ENCODE data around the gene NTN1.

NTN1 gene

GRCh38 chr17:9006175-9006767 lies 15.0 kb upstream of the NTN1 start:
- no peak for DNase-seq

DNA sequence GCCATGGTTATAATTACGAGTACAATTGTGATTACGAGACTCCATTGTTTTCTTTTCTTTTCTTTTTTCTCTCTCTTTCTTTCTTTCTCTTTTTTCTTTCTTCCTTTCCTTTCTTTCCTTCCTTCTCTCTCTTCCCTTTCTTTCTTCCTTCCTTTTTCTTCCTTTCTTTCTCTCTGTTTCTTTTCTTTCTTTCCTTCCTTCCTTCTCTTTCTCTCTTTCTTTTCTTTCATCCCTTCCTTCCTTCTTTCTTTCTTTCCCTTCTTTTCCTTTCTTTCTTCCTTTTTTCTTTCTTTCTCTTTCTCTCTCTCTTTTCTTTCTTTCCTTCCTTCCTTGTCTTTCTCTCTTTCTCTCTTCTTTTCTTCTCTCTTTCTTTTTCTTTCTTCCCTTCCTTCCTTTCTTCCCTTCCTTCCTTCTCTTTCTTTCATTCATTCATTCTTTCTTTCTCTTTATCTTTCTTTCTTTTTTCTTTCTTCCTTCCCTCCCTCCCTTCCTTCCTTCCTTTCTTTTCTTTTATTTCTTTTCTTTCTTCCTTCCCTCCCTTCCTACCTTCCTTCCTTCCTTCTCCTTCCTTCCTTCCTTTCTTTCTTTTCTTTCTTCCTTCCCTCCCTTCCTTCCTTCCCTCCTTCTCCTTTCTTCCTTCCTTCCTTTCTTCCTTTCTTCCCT lies 14.1 kb upstream of the NTN1 start:
- no peak for DNase-seq

DNA sequence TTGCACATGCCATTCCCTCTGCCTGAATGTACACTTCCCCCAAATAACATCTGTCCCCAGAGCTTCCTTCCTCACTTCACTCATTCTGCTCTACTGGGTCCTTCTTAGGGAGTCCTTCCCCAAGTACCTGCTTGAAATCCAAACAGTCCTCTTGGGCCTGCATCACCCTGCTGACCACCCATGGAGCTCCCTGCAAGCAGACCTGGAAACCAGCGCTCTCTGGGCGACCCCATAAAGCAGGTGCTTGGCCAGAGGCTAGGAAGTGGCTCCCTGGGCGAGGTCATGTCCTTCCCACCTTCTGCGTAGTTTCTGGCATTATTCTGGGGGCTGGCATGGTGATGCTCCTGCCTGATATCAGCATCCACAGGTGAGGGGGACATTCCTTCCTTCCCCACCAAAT lies 12.2 kb upstream of the NTN1 start:
- no peak for DNase-seq

- no peak for DNase-seq
Measured at GRCh38 chr17:9009737-9010136, 11.6 kb upstream of the NTN1 start.

DNA sequence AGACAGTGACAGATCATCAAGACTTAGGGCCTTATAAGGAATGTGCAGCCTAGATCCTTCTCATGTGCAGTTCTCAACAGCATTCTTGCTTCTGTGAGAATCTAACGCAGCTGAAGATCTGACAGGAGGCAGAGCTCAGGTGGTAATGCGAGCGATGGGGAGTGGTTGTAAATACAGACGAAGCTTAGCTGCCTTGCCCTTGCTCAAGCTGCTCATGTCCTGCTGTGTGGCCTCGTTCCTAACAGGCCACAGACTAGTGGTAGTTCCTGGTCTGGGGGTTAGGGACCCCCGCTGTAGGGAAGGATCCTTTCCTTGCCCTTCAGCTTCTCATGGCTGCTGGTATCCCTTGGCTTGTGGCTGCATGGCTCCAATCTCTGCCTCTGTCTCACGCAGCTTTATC lies 10.3 kb upstream of the NTN1 start:
- no peak for DNase-seq

- no peak for DNase-seq
Measured at GRCh38 chr17:9016941-9017552, 4.3 kb upstream of the NTN1 start.

DNA sequence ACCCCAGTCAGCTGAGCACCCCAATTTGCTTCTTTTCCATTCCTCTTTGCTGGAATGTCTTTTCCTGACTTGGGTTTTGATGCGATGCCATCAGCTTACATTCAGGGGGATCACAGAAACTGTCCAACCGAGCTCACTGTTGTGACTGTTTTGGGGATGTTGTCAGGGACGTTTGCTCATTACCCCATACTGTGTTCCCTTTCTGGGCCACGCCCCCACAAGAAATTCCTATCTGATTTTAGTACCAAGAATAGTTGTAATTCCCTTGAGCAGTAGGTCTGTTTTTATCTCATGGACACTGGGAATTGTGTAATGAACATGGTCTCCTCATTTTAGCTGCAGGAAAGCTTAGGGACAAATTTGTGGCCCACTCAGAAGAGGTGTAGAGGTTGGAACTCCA lies 2.6 kb upstream of the NTN1 start:
- no peak for DNase-seq

- DNase-seq: no peak
Measured at GRCh38 chr17:9020096-9020823, 1.1 kb upstream of the NTN1 start.

DNA sequence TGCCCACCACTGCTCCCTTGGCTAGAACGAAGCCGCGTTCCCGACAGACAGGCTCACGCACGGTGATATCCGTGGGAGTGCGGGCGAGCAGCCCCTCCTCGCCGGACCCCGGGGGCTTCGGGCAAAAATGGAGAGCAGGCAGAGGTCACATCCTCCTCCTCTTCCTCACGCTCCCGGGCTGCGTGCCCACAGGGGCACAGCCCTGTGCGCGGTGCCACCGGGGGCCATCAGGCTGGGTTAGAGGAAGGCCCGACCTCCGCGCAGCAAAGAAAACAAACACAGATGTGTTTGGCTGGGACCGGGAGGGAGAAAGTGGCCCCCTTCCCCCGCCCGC lies 519 bp upstream of the NTN1 start:
- no peak for DNase-seq

DNA sequence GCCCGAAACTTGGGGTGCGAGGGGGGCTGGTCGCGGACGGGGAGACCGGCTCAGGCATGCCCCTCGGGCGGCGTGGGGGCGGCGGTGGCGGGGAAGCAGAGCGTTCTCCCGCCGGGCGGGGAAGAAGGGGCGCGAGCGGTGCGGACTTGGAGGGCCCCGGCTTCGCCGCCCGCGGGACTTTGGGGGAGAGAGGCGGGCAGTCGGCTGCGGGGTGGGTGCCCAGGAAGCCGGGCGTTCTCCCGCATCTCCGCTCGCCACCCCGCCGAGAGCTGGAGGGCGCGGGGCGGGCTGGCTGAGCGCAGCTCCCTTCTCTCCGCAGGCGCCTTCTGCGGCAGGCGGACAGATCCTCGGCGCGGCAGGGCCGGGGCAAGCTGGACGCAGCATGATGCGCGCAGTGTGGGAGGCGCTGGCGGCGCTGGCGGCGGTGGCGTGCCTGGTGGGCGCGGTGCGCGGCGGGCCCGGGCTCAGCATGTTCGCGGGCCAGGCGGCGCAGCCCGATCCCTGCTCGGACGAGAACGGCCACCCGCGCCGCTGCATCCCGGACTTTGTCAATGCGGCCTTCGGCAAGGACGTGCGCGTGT lies 772 bp downstream of the NTN1 start:
- no peak for DNase-seq

- no peak for DNase-seq
Measured at GRCh38 chr17:9022573-9023391, 1.5 kb downstream of the NTN1 start.

DNA sequence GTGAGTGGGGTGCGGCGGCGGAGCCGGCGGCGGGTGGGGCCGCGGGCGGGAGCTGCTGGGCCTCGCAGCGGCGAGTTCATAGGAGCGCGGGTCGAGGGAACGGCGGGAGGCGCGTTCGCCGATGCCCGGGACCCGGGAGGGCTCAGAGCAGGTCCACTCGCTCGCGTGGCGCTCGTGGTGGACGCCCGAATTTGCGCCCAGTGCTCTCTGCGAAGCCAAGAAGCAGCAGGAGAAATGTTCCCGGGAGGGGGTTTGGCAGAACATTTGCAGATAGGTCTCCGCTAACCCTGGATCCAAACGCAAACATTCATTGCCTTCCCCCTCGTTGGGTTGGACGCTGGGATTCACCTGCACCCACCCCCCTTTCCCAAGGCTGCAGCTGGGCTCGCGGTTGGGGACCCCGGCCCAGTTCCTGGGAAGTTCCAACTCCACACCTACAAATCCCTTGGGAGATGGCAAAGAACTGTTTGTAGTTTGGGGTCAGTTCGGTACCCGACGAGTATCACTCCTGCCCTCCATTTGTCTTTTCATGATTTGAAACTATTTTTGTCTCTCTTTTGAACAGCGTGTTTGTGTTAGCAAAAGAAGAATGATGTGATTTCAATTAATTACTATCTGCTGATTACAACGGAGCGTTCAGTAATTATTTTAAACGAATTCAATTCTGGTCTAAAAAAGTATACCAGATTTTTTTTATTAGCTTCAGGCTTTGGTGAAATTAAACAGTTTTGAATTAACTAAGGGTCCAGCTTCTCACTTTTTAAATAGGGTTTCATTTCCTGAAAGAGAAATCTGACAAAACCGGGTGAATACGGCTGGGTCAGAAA lies 2.3 kb downstream of the NTN1 start:
- no peak for DNase-seq

- DNase-seq: no peak
Measured at GRCh38 chr17:9024497-9024896, 3.2 kb downstream of the NTN1 start.

- no peak for DNase-seq
Measured at GRCh38 chr17:9026741-9027140, 5.4 kb downstream of the NTN1 start.

DNA sequence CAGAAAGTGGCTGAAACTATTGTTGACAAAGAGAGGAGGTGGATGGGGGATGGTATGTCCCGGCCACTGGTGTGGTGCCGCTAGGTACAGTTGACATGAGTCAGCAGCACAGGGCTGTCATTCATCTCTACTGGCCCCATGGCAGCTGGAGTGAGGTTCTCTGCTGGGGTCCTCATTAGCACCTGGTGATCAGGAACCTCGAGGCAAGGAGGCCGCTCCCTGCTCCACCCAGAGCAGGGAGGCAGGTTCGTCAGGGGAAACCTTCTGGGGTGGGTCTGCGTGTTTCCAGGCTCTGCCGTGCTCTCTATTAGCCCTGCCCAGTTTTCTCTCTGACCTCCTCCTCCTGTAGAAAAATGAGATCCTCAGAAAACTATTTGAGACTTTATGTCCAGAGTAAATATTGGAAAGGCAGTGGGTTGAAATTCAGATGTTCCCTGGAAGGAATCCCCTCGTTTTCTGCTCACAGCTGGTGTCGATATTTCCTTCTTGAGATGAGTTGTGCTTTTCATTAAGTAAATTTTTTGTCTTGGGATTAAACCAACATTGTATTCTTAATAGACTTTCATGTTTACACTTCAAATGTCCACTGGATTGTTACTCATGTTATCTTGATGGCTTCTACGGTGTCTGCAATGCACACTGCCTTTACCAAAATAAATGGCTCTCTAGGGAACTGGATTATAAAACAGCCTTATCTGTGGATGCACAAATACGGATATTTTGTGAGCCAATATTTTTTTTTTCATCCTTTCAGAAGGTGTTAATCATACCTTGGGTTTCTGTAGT lies 7.1 kb downstream of the NTN1 start:
- no peak for DNase-seq

GRCh38 chr17:9028988-9029570 lies 7.8 kb downstream of the NTN1 start:
- no peak for DNase-seq

GRCh38 chr17:9032151-9032550 lies 10.8 kb downstream of the NTN1 start:
- no peak for DNase-seq

- no peak for DNase-seq
Measured at GRCh38 chr17:9032583-9032982, 11.3 kb downstream of the NTN1 start.

DNA sequence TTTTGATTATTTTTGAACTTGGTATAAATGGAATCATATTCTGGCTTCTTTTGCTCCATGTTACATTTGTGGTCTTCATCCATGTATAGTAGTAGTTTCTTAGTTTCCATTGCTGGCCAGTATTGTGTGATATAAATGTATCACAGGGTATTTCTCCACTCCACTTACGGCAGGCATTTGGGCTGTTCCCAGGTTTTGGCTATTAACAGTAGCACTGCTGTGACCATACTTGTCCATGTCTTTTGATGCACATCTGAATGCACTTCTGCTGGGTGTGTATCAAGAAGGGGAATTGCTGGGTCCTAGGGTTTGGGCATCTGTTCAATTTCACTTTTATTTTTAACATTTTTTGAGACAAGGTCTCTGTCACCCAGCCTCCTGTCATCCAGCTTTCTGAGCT lies 13.9 kb downstream of the NTN1 start:
- no peak for DNase-seq

- no peak for DNase-seq
Measured at GRCh38 chr17:9036336-9036735, 15.0 kb downstream of the NTN1 start.

GRCh38 chr17:9037736-9038135 lies 16.4 kb downstream of the NTN1 start:
- no peak for DNase-seq

All from NCI-H774 (cell line).